Activated gamma-delta T cell (primary cell): ENCODE data around the gene CHGA.

Experiments used
- DNase-seq: peaks from one replicate; lab custom pipeline; 2025; lab: John Stamatoyannopoulos, UW

The CHGA gene

GRCh38 chr14:92982956-92983355 is 60.0 kb downstream of the CHGA start:
- no peak for DNase-seq

DNA sequence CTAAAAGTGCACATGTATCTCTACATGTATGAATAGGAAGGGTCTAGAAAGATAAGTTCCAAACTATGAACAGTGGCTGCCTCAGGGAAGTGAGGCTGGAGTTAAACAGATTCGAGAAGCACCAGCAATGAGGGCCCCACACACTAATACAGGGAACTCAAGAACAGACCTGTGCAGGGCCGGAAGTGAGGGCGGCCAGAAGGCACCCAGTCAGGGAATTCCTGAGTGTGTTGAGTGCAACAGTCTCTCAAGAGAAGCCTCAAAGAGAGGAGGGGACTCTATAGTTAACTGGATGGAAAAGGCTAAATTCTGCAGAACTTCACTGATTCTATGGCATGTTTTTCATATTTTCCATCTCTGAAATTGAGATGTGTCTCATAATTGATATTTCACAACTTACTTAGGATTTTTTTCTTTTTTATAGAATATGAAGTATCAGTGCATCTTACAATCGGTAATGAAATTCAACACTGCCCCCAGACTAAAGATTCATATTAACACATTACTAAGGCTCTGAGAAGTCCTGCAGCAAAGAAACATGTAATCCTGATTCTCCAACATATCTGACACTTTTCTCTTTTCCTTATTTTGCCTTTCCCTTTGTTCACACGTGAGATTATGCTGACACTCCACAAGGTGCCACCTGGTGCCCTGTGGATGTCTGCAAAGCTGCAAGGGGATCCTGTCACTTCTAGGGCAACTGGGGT is 61.3 kb downstream of the CHGA start:
- no peak for DNase-seq
